ENCODE data around the gene CENPL.
"Not testable (repeated sequence)": the region's sequence is repeated elsewhere in the genome, so short reads cannot be mapped to it uniquely, and the experiment has no call there.

CENPL gene

GRCh38 chr1:173768206-173768605 is 56.5 kb downstream of the CENPL start:
- no peak for DNase-seq (ENCODE audit: low spot score)
- in situ Hi-C loops (cut with MboI; ENCODE audit: low pct_unique_long_range_greater_than_20kb, low sequenced_read_pairs, unreplicated experiment), result no loop called here

GRCh38 chr1:173764331-173764730 is 60.4 kb downstream of the CENPL start:
- DNase-seq (ENCODE audit: low spot score); in situ Hi-C loops (cut with MboI; ENCODE audit: low pct_unique_long_range_greater_than_20kb, low sequenced_read_pairs, unreplicated experiment): not testable (repeated sequence)

More at GRCh38 chr1:173768206-173768605, 56.5 kb downstream of the CENPL start:
- no peak for TF ChIP-seq CTCF (IDR thresholded peaks at IDR 0.05; ENCODE audit: extremely low read depth, insufficient read depth, missing control alignments)

- no peak for TF ChIP-seq CTCF (IDR thresholded peaks at IDR 0.05; ENCODE audit: extremely low read depth, insufficient read depth, missing control alignments)
- in situ Hi-C loops (cut with MboI; ENCODE audit: low pct_unique_long_range_greater_than_20kb, low sequenced_read_pairs, unreplicated experiment), result no loop called here
- DNase-seq (ENCODE audit: low spot score), result no peak
Observed at GRCh38 chr1:173758980-173759379, 65.7 kb downstream of the CENPL start.

GRCh38 chr1:173758110-173758509 is 66.6 kb downstream of the CENPL start:
- no peak for DNase-seq (ENCODE audit: low spot score)
- TF ChIP-seq CTCF (IDR thresholded peaks at IDR 0.05; ENCODE audit: extremely low read depth, insufficient read depth, missing control alignments), result no peak
- in situ Hi-C loops (cut with MboI; ENCODE audit: low pct_unique_long_range_greater_than_20kb, low sequenced_read_pairs, unreplicated experiment), result no loop called here

GRCh38 chr1:173757666-173758065 is 67.0 kb downstream of the CENPL start:
- no peak for DNase-seq (ENCODE audit: low spot score)
- no peak for TF ChIP-seq CTCF (IDR thresholded peaks at IDR 0.05; ENCODE audit: extremely low read depth, insufficient read depth, missing control alignments)
- in situ Hi-C loops (cut with MboI; ENCODE audit: low pct_unique_long_range_greater_than_20kb, low sequenced_read_pairs, unreplicated experiment), result no loop called here

- in situ Hi-C loops (cut with MboI; ENCODE audit: low pct_unique_long_range_greater_than_20kb, low sequenced_read_pairs, unreplicated experiment), result no loop called here
- no peak for TF ChIP-seq CTCF (IDR thresholded peaks at IDR 0.05; ENCODE audit: extremely low read depth, insufficient read depth, missing control alignments)
Observed at GRCh38 chr1:173753830-173754229, 70.9 kb downstream of the CENPL start.

More at GRCh38 chr1:173753830-173754229, 70.9 kb downstream of the CENPL start:
- no peak for DNase-seq (ENCODE audit: low spot score)

Measured in GM13977 (cell line).